GM19328 (cell line): ENCODE results near the gene RABGAP1.
A peak's percentile ranks its signal among the peaks of the same experiment; 100 is the strongest.
"Not testable (repeated sequence)": the region's sequence is repeated elsewhere in the genome, so short reads cannot be mapped to it uniquely, and the experiment has no call there.

ENCODE experiments used
- ATAC-seq: cut with Tn5 transposase; IDR thresholded peaks from one replicate; pipeline ENCODE4 v1.9.1; 2021; ENCODE audit warnings: mild to moderate bottlenecking, moderate library complexity; ENCODE audit not compliant: unreplicated experiment

RABGAP1 gene

GRCh38 chr9:122940749-122941581 lies at the start of gene RABGAP1:
Gene RABGAP1, plus strand, starts transcription at chr9:122941020. Its CDS starts 16,040 bp downstream, at chr9:122957060.
- ATAC-seq, result peak; percentile 97

DNA sequence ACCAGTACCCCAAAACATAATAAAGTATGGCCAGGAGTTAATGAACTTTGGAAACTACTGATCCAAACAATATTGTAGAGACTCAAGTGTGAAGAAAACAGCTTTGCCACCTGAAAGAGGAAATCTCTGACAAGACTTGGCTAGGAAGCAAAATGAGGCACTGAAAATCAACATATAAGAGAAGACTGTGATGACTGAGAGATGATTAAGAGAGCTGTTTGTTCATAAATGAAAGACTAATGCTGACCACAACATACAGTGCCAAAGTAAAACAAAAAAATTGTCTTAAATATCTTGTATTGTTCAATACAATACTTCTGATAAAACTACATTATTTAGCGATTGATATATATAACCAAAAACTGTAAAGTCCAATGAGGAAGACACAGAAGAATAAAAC lies 42.9 kb upstream of the RABGAP1 start:
- ATAC-seq, result no peak

- no peak for ATAC-seq
Measured at GRCh38 chr9:122900791-122901190, 40.0 kb upstream of the RABGAP1 start.

GRCh38 chr9:122904466-122904822 lies 36.4 kb upstream of the RABGAP1 start:
- ATAC-seq, result peak; percentile 9

DNA sequence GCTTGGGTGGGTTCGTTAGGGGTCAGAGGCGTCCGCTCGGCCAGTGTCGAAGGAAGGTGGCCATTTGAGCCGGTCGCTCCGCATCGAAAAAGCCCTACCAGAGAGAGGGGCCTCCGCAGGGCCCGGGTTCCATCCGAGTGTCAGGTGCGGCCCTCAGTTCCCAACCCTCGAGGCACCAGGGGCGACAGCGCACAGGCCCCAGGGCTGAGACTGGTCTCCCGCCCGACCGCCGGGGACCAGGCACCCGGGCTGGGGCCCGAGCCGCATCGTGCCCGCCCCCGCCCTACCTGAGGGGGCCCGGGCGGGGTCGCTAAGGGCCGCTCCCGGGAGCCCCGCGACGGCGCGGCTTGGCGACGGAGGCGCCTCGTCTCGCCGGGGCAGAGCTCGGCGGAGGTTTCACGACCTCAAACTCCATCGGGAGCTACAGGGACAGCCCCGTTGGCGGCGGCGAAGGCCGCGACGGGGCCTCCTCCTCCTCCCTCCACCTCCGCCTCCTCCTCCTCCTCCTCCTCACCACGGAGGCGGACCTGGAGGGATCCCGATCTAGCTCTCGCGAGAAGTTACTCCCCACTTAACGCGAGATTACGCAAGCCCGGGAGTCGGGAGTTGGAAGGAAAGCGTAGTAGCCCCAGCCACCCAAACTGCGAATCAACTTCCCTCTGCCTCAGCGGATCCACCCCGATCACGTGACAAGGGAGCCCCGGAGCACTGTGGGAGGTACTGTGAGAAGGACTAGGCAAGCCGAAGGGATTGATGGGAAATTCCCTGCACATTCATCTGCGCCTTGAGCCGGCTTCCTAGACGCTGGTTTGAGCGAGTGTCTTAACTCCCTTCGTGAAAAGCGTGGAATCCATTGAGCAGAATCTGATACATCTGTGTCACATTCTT lies 35.8 kb upstream of the RABGAP1 start, which contains the start of gene RC3H2:
Gene RC3H2, minus strand, starts transcription at position 537 of the 888 bp plus-strand sequence. CDS start 7,850 bp downstream, outside the sequence.
- peak; percentile 77 for ATAC-seq

GRCh38 chr9:122906122-122906521 lies 34.7 kb upstream of the RABGAP1 start:
- not testable (repeated sequence) for ATAC-seq

DNA sequence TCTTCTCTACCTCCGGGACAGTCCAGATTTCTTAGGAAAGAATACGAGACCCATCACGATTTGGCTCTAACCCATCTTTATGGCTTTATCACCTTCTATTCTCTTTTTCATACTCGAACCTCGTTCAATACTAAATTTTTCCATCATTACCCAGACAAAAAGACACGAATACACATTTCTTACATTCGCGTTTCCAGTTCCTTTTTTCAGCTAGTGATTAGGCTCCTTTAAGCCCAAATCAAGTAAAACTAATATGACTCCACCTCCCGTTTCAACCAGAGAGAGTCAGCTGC lies 28.2 kb upstream of the RABGAP1 start:
- no peak for ATAC-seq

GRCh38 chr9:122912964-122913673 lies 27.7 kb upstream of the RABGAP1 start, which contains the start of gene ZBTB6:
Gene ZBTB6, minus strand, starts transcription at chr9:122913323. Its CDS starts 1,251 bp downstream, at chr9:122912072.
- peak; percentile 95 for ATAC-seq

GRCh38 chr9:122918310-122918709 lies 22.5 kb upstream of the RABGAP1 start:
- no peak for ATAC-seq

DNA sequence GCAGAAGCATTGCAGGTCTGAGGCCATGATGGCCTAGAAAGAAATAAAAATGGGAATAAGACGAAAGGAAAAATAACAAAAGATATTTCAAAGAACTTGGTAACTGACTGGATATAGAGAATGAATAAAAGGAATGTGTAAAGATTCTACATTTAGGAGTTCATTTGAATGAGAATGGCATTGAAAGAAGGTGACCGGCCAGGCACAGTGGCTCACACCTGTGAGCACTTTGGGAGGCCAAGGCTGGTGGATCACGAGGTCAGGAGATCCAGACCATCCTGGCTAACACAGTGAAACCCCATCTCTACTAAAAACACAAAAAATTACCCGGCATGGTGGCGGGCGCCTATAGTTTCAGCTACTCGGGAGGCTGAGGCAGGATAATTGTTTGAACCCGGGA lies 18.1 kb upstream of the RABGAP1 start:
- ATAC-seq, result no peak

DNA sequence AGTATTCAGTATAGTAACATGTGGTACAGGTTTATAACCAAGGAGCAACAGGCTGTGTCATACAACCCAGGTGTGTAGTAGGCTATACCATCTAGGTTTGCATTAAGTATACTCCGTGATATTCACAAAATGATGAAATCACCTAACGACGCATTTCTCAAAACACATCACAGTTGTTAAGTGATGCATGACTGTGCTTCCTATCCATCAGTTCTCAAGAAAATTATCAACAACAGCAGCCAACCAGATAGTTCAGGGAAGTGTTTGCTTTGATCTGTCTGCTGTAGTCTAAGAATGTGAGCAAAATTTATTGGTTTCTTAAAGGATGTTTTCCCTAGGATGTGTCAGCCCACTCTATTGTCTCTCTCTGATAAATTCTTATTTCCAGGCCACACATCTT lies 16.9 kb upstream of the RABGAP1 start:
- no peak for ATAC-seq

GRCh38 chr9:122929796-122930354 lies 10.9 kb upstream of the RABGAP1 start:
- ATAC-seq, result no peak

DNA sequence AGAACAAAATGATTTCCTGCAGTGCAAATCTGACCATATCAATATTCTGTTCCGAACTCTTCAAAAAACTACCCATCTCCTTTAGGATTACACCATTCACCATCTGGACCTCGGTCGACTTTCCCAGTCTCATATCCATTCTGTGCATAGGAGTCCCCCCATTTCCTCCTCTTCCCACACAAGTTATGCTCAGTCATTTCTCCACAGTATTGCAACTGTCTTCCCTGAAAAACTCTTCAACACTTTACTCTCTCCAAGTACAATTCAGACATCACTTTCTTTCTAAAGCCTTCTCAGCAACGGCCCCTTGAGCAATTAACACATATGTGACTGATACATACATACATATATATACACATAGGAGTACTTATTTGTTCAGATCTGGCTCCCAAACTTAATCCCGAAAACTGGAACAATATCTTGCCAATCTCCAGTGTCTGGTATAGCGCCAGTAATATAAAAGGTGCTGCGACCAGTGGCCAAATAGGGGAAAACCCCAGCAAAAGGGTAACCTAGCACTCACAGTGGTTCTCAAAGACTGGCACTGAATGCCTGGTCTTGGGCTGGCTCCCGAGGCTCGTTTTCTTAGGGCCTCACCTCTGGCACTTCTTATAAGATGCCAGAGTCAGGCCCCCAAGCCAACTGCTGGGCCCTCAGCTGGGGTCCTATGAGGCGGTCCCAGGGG lies 10.1 kb upstream of the RABGAP1 start:
- ATAC-seq, result no peak

- ATAC-seq, result peak; percentile 95
Measured at GRCh38 chr9:122931226-122932121, 9.3 kb upstream of the RABGAP1 start, which contains the start of gene ZBTB26. Gene ZBTB26, minus strand, starts transcription at chr9:122931512. Its CDS starts 11,578 bp downstream, at chr9:122919934.

DNA sequence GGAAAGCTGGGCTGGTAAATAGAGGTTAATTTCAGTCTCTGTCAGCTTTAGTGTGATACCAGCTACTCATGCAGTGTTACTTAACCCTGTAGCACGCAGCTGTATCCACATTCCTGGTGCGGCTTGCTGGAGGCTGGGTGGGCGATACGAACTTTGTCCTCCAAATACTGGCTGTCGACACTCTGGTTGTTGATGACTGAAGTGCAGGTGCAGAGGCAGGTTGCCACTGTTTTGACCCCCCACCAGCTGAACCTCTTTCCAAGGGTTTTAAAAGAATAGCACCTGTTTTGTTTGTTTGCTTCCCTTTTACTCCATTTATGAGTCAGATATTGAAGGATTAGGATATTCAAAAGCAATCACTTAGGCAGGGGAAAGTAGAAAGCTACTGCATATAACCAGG lies 4.4 kb upstream of the RABGAP1 start:
- no peak for ATAC-seq

DNA sequence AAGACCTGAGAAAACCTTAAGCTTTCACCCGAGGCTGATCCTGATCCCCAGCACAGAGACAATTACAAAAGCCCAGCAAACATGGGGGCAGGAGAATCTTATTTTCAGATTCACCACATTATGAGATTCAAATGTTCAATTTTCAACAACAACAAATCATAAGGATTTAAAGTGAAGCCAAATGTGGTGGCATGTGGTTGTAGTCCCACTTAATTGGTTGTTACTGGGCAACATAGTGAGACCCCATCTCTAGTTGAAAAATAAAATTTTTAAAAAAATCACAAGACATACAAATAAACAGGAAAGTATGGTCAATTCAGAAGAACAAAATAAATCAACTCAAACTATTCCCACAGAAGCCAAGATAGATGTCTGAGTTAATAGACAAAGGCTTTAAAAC lies 3.9 kb upstream of the RABGAP1 start:
- ATAC-seq, result no peak

- no peak for ATAC-seq
Measured at GRCh38 chr9:122939601-122940000, 1.2 kb upstream of the RABGAP1 start.

DNA sequence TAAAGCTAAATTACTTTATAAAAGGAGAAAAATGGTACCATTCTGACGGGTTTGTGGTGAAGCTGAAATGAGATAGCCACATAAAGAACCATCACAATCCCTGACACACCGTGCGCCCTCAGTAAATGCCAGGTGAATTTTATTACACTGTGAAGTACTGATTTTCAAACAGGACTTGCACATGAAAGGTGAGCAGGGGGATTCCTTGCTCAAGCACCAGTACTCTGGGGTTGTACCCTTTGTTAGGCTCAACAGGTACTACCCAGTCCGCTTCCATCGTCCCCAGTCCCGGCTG lies 419 bp upstream of the RABGAP1 start:
- no peak for ATAC-seq

GRCh38 chr9:122941582-122942234 lies 888 bp downstream of the RABGAP1 start:
- ATAC-seq, result no peak
